Activated naive CD8-positive, alpha-beta T cell treated with anti-CD3 and anti-CD28 coated beads, Interleukin-2, amount 50 U/mL, for 24 hours (primary cell): Measurements from ENCODE around the gene NPSR1.

Experiments
- ATAC-seq: fragments of 150-1000 bp; cut with Tn5 transposase; one replicate; pipeline ENCODE4 v1.10.0; 2021
- DNase-seq: peaks from one replicate; pipeline ENCODE4 v3.0.0; 2021
- H3K27ac Mint-ChIP-seq: one replicate; pipeline ENCODE4 v1.8.0; 2021; ENCODE audit warnings: mild to moderate bottlenecking, mixed read lengths
- H3K27me3 Mint-ChIP-seq: one replicate; pipeline ENCODE4 v1.8.0; 2021; ENCODE audit warnings: mixed read lengths
- H3K36me3 Mint-ChIP-seq: one replicate; pipeline ENCODE4 v1.8.0; 2021; ENCODE audit warnings: low read depth, mixed read lengths
- H3K4me1 Mint-ChIP-seq: one replicate; pipeline ENCODE4 v1.8.0; 2021; ENCODE audit warnings: mixed read lengths
- H3K4me3 Mint-ChIP-seq: one replicate; pipeline ENCODE4 v1.8.0; 2021; ENCODE audit warnings: mild to moderate bottlenecking, moderate library complexity, mixed read lengths
- H3K9me3 Mint-ChIP-seq: one replicate; pipeline ENCODE4 v1.8.0; 2021; ENCODE audit warnings: mixed read lengths

Gene NPSR1

DNA sequence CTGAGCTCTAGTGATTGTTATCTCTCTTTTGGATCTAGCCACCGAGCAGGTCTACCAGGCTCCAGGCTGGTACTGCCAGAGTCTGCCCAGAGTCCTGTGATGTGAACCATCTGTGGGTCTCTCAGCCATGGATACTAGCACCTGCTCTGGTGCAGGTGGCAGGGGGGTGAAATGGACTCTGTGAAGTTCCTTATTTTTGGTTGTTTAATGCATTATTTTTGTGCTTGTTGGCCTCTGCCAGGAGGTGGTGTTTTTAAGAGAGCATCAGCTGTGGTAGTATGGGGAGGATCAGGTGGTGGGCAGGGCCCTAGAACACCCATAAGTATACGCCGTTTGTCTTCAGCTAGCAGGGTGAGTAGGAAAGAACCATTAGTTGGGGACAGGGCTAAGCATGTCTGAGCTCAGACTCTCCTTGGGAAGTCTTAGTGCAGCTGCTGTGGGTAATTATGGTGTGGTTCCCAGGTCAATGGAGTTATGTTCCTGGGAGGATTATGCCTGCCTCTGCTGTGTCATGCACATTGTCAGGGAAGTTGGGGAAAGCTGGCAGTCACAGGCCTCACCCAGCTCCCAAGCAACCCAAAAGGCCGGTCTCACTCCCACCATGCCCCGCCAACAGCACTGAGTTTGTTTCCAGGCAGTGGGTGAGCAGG lies 81.8 kb downstream of the NPSR1 start:
- no peak overlapping the region for H3K27ac Mint-ChIP-seq

DNA sequence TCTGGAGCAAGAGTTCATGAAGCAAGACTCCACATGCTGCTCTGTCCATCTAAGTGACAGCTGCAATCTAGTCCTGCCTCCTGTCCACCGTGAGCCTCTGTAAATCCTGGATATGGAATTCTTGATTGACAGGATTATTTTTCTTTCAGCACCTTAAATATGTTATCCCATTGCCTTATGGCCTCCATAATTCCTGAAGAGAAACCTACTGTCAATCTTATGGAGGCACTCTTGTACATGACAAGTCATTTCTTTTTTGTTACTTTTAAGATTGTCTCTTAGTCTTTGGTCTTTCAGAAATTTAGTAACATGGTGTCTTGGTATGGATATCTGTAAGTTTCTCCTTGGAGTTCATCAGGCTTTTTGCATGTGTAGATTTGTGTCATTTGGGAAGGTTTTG lies 82.8 kb downstream of the NPSR1 start:
- Mint-ChIP-seq H3K9me3 (peaks cover 9% of the 10 kb centered on the region), H3K27me3 (peaks cover 7% of the 10 kb centered on the region), H3K27ac (no peak overlapping the region), H3K4me3 (no peak overlapping the region), H3K36me3 (no peaks in the 10 kb centered on the region), H3K4me1 (no peaks in the 10 kb centered on the region)
- DNase-seq = no peak
- no peak for ATAC-seq

More for the DNA sequence above, 81.8 kb downstream of the NPSR1 start:
- ATAC-seq (no peak), DNase-seq (no peak)
- H3K9me3 Mint-ChIP-seq = peaks cover 9% of the 10 kb centered on the region
- H3K4me1 Mint-ChIP-seq = no peaks in the 10 kb centered on the region
- peaks cover 7% of the 10 kb centered on the region for H3K27me3 Mint-ChIP-seq
- no peak overlapping the region for H3K4me3 Mint-ChIP-seq
- H3K36me3 Mint-ChIP-seq = no peaks in the 10 kb centered on the region

DNA sequence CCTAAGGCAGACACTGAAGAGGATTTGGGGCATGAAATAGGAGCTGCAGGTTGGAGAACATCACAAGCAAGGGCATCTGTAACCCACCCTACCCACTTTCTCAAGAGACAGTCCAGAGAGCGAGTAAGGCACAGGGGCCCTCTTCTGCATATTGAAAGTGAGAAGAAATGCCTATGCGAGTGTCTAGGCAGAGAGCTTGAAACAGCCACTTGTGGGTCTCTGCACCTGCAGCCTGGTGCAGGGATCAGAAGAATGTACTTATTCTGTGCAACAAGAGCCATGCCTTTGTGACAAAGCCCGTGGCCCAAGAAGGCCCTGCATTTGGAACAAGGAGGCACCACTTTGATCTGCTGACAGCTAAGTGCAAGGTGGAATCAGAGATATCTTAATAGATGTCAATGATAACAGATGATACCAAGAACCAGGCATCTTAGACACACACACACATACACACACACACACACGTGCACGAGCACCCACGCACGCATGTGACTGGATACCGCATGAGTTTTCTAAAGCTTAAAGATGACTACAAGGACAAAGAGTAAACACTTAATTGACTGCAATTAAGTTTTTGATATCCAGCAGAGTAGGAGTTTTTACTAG lies 89.3 kb downstream of the NPSR1 start:
- H3K36me3 Mint-ChIP-seq = no peaks in the 10 kb centered on the region
- H3K27ac Mint-ChIP-seq = no peak overlapping the region
- peaks cover 4% of the 10 kb centered on the region for H3K27me3 Mint-ChIP-seq
- peaks cover 9% of the 10 kb centered on the region for H3K9me3 Mint-ChIP-seq
- H3K4me1 Mint-ChIP-seq = no peaks in the 10 kb centered on the region
- ATAC-seq (no peak), DNase-seq (no peak)
- H3K4me3 Mint-ChIP-seq = no peak overlapping the region

DNA sequence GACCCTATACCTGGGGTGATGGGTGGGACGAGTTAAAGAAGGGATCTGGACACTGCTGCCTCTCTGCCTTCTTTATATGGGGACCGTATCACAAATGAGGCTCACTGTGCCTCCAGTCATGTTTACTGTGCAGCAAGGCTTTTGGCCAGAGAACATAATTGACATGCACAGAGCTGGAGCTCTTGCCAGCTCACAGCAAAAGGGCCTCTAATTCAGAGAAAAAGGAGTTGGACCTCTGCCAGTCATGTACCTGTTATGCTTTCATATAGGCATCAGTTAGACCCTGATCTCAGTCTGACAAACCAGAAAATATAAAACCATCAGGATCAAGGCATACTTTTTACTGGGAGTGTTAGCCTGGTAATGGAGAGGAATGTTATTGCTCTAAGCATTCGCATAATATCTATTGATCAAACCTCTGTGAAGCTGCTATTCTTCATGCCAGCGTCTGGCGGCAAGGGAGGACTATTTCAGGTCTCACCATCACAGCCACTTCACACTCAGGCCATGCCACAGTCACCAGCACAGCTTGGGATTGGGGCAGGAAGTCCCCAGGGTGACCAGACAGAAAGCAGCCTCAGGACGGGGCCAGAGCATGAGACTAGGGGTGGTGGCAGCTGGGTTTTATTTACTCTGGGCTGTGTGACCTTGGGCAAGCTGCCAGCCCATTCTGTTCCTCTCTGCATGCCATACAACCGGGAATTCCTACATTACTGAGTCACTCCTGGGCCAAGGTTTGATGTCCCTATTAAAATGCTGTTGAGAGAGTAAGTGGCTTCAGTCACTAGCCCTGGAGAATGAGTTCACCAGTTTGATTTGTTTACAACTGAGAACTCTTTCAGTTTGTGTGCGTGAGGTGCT lies 90.1 kb downstream of the NPSR1 start:
- Mint-ChIP-seq H3K36me3 (no peaks in the 10 kb centered on the region), H3K4me1 (no peaks in the 10 kb centered on the region)

DNA sequence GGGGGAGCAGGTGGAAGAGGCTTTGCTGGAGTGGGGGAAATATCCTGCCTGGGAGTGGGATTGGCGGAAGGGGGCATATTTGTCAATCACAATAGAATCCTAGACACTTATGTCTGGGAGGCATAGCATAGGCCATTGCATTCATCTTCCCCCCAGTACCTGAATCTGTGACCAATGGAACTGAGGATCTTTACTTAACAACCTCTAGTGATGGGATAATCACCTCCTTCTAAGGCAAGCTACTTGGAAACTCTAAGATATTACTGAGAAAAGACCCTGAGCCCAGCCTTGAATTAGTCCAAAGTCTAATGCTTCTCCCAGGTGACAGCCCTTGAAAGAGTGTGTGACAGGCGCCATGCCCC lies 90.7 kb downstream of the NPSR1 start:
- no peaks in the 10 kb centered on the region for H3K27me3 Mint-ChIP-seq
- H3K27ac Mint-ChIP-seq = no peak overlapping the region
- no peak overlapping the region for H3K4me3 Mint-ChIP-seq
- no peaks in the 10 kb centered on the region for H3K36me3 Mint-ChIP-seq
- no peaks in the 10 kb centered on the region for H3K9me3 Mint-ChIP-seq
- no peak for DNase-seq
- no peak for ATAC-seq
- no peaks in the 10 kb centered on the region for H3K4me1 Mint-ChIP-seq

More for the DNA sequence above, 90.1 kb downstream of the NPSR1 start:
- Mint-ChIP-seq H3K27ac (no peak overlapping the region), H3K4me3 (no peak overlapping the region), H3K9me3 (peaks cover 3% of the 10 kb centered on the region), H3K27me3 (peaks cover 3% of the 10 kb centered on the region)
- DNase-seq = no peak
- ATAC-seq = no peak

DNA sequence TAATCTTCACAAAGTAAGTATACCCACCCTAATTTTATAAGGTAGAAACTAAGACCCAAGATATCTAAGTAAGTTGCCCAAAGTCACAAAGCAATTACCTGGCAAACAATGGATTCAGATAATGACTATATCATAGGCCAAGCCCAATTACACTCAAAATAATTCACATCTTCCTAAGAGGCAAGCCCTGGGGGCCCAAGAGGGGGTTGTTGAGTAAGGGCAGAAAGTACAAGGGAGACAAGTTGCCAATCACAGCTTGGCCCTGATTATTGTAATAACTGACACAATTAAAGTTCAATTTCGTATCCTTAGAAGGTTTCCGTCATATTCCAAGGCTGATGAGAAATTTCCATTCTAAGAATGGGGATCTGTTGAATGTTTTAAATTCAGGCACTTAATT lies 91.4 kb downstream of the NPSR1 start:
- Mint-ChIP-seq H3K27me3 (no peaks in the 10 kb centered on the region), H3K4me3 (no peak overlapping the region), H3K9me3 (no peaks in the 10 kb centered on the region), H3K4me1 (no peaks in the 10 kb centered on the region), H3K27ac (no peak overlapping the region), H3K36me3 (no peaks in the 10 kb centered on the region)
- ATAC-seq (no peak), DNase-seq (no peak)

DNA sequence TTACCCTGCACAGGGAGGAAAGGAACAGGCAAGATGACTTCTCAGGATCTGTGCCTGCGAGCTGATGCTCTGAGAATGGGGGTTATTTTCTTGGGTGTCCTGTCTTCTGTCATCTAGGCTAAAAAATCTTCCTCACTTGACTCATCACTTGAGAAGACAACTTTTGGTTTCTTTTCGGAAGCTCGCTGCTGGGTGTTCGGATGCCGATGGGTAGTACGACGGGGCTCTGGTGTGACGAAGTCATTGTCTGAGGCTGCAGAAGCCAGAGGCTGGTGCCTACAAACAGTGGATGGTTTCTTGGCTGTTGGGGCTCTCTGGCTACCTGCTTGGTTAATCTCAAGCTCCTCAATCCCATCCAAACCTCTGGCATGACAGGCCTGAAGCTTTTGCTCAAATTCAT lies 92.2 kb downstream of the NPSR1 start:
- ATAC-seq (no peak), DNase-seq (no peak)
- Mint-ChIP-seq H3K27ac (no peak overlapping the region), H3K4me3 (no peak overlapping the region), H3K4me1 (no peaks in the 10 kb centered on the region), H3K27me3 (no peaks in the 10 kb centered on the region), H3K36me3 (no peaks in the 10 kb centered on the region), H3K9me3 (no peaks in the 10 kb centered on the region)

DNA sequence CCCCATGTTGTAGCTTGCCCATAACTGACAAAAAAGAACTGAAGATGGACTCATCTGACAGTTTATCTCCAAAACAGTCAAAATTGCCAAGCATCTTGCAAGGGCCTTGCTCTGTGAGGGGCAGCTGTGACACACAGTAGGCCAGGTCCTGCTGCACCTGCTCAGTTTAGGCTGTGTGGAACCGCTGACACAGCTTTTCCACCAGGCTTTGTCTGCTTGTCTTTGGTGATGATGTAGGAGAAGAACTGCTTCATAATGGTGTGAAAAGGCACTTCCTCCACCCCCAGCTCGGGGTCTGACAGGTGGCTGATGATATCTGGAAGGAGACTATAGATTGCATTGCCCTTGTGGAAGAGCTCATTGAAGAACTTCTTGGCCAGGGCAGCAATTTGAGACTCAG lies 92.6 kb downstream of the NPSR1 start:
- DNase-seq (no peak), ATAC-seq (no peak)
- H3K4me1 Mint-ChIP-seq = no peaks in the 10 kb centered on the region
- H3K4me3 Mint-ChIP-seq = no peak overlapping the region
- no peaks in the 10 kb centered on the region for H3K36me3 Mint-ChIP-seq
- H3K9me3 Mint-ChIP-seq = no peaks in the 10 kb centered on the region
- H3K27ac Mint-ChIP-seq = no peak overlapping the region
- no peaks in the 10 kb centered on the region for H3K27me3 Mint-ChIP-seq

DNA sequence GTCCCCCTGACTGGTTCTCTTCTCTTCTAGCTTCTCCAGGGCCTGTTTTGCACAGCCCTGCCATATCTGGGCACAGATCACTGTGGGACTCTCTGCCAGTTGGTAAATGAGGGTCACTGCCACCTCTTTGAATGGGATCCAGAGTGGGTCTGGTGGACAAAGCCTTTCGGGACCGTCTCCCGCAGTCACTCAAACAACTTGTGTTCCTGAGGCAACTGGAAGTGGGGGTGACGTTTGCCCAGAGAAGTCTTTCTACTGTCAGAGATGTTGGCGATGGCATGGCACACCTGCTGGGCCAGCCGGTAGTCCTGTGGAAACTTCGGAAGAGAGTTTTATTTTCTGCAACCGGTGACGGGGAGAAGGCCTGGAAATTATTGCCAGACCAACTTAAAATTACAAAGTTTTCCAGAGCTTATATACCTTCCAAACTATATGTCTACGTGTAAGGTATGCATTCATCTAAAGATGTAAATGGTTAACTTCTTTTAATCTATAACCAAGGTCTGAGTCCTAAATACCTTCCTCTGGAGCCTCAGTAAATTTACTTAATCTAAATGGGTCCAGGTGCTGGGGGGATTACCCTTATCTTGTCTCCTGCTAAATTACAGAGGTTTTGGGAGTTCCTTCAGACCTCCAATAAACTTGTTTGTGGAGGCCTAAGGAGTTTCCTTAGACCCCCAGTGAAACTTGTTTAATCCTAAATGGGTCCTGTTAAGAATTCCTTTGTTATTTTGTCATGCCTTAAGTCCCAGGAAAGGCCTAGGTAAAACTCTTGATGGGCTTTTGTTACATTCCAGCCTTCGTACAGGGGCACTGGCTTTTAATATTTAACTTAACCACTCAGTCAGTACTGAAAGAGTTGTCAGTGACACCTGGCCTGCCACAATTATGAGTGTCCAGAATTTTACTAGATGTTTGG lies 94.0 kb downstream of the NPSR1 start:
- Mint-ChIP-seq H3K27ac (no peak overlapping the region), H3K4me3 (no peak overlapping the region), H3K36me3 (no peaks in the 10 kb centered on the region), H3K27me3 (no peaks in the 10 kb centered on the region), H3K4me1 (no peaks in the 10 kb centered on the region), H3K9me3 (no peaks in the 10 kb centered on the region)
- DNase-seq (no peak), ATAC-seq (no peak)

DNA sequence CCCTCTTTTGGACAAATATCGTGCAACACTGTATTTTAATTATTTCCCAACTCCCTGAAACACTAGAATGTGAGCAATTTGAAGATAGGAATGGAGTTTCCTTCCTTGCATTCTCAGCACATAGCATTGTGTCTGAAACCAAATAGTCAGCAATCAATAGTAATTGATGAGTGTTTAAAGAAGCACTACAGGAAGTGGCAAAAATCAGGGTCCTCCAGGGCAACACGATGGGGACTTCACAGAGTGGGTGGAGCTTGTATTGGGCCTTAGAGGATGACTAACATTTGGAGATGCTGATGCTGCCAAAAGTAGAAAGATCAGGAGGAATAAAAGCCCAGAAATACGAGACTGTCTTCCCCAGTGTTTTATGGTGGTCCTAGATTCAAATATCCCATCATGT lies 94.9 kb downstream of the NPSR1 start:
- ATAC-seq (no peak), DNase-seq (no peak)
- Mint-ChIP-seq H3K4me1 (no peaks in the 10 kb centered on the region), H3K36me3 (no peaks in the 10 kb centered on the region), H3K9me3 (no peaks in the 10 kb centered on the region), H3K27ac (no peak overlapping the region), H3K4me3 (no peak overlapping the region), H3K27me3 (no peaks in the 10 kb centered on the region)

DNA sequence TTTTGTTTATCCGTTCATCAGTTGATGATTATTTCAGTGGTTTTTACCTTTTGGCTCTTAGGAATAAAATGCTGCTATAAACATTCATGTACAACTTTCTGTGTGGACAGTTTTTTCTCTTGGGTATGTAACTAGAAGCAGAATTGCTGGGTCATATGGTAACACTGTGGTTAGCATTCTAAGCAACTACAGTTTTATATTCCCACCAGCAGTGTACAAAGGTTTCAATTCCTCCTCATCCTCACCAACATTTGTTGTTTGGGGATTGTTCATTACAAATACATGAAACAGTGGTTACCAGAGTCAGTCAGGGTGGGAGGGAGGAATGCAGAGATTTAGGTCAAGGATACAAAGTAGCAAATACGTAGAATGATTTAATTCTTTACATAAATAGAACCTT lies 97.0 kb downstream of the NPSR1 start:
- no peak overlapping the region for H3K4me3 Mint-ChIP-seq
- H3K27me3 Mint-ChIP-seq = no peaks in the 10 kb centered on the region
- ATAC-seq (no peak), DNase-seq (no peak)
- no peaks in the 10 kb centered on the region for H3K36me3 Mint-ChIP-seq
- H3K27ac Mint-ChIP-seq = no peak overlapping the region
- no peaks in the 10 kb centered on the region for H3K9me3 Mint-ChIP-seq
- H3K4me1 Mint-ChIP-seq = no peaks in the 10 kb centered on the region

DNA sequence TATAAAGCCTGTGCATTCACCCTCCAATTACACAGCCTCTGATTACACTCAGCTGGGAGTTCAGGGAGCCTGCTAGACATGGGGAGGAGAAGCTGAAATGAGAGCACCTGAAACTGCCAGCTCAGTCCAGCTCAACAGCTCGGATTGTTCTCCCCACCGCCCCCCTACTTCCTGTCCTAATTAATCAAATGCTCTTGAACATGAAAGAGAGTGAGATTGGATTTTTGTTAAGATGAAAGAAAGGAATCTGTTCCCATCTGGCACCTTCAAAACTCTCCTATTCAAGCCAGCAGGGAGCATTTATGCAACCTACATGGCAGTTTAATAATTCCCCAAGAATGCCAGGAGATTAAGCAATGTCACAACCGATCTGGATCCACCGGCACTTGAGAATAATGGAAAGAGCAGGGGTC lies 98.0 kb downstream of the NPSR1 start:
- Mint-ChIP-seq H3K27ac (no peak overlapping the region), H3K27me3 (peaks cover 2% of the 10 kb centered on the region), H3K36me3 (no peaks in the 10 kb centered on the region), H3K4me3 (no peak overlapping the region), H3K9me3 (no peaks in the 10 kb centered on the region), H3K4me1 (no peaks in the 10 kb centered on the region)
- ATAC-seq (no peak), DNase-seq (no peak)

DNA sequence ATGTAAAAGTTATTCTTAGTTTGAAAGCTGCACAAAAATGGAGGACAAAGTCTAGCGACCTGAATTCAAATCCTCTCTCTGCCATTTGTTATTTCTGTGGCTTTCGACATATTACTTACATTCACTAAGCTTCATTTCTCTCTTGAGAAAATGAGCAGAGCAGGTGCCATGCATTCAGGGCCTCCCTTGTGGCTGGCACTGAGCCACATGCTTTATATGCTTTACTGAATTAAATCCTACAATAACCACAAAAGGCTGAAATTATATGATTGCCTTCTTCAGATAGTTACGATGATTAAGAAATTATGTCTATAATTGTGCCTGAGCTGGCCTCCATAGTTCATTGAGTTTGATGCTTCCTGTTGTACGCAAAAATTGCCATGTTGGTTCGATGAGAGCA lies 98.7 kb downstream of the NPSR1 start:
- peaks cover 2% of the 10 kb centered on the region for H3K27me3 Mint-ChIP-seq
- no peaks in the 10 kb centered on the region for H3K4me1 Mint-ChIP-seq

DNA sequence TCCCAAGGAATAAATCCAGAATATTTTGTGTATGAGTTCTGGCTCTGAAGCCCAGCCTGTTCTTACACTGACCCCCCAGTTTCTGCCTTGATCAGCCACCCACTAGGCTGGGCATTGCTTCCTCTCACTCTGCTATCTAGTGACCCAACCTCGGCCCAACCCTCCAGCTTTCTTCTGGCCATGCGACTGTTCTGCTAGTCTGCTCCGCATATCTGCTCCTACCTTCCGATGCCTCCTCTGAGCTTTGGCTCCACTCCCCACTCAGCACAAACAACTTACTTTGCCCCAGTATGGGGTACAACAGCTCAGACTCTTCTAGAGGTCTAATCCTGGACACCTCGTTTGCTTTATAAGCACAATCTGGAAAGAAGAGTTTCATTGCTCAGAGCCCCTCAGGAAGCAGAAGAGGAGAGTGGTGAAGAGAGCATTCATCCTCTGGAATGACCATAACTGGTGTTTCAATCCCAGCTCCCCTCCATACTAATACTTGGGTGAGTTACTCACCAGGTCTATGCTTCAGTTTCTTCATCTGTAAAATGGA lies 99.6 kb downstream of the NPSR1 start:
- no peak for ATAC-seq
- no peak overlapping the region for H3K4me3 Mint-ChIP-seq
- no peak for DNase-seq

More for the DNA sequence above, 98.7 kb downstream of the NPSR1 start:
- no peak for ATAC-seq
- no peak overlapping the region for H3K27ac Mint-ChIP-seq
- H3K9me3 Mint-ChIP-seq = no peaks in the 10 kb centered on the region
- no peak overlapping the region for H3K4me3 Mint-ChIP-seq
- no peaks in the 10 kb centered on the region for H3K36me3 Mint-ChIP-seq
- no peak for DNase-seq

More for the DNA sequence above, 99.6 kb downstream of the NPSR1 start:
- Mint-ChIP-seq H3K27me3 (peaks cover 2% of the 10 kb centered on the region), H3K9me3 (no peaks in the 10 kb centered on the region), H3K27ac (no peak overlapping the region), H3K4me1 (no peaks in the 10 kb centered on the region), H3K36me3 (no peaks in the 10 kb centered on the region)
